Measurements from ENCODE around the gene CCDC154.

DNA sequence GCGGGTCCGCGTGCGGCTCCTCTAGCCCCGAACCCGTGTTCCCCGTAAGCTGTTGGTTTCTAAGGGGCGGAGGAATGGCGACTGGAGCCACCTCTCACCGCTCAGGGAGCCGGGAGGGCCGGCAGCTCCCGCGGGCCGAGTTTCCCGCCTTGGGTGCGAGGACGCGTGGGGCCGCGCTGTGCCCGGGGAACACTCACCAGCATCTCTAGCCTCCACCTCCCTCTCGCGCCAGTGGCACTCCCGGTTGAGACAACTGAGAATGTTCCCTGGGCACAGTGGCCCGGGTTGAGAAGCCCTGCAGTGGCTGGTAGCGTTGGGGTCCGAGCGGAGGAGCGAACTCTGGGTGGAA, 49.4 kb upstream of the CCDC154 start:
- TF ChIP-seq CTCF (IDR thresholded peaks at IDR 0.05) (no peak), POLR2A (IDR thresholded peaks at IDR 0.05; ENCODE audit: low read depth) (no peak), POLR2AphosphoS5 (IDR thresholded peaks at IDR 0.05) (no peak)

Data from esophagus muscularis mucosa (tissue), 3 donors.